ENCODE measurements around the gene HOXB8. TPM values are rescaled to one million over a fixed set of nuclear protein-coding genes. Genes with fewer than 3 reads are reported as not detected.

The HOXB8 gene
- total RNA-seq, 1 donor from 2014 or later = 0.98 TPM

GRCh38 chr17:48613862-48614694 lies 1.0 kb downstream of the HOXB8 start:
- DNase-seq (ENCODE audit: low spot score) = no peak
- no peak for ATAC-seq
- intact Hi-C loops (cut with DNase I) = loop anchor here (2.0 kb wide), 1 partner anchor 63 kb away; no protein-coding TSS in a partner anchor

DNA sequence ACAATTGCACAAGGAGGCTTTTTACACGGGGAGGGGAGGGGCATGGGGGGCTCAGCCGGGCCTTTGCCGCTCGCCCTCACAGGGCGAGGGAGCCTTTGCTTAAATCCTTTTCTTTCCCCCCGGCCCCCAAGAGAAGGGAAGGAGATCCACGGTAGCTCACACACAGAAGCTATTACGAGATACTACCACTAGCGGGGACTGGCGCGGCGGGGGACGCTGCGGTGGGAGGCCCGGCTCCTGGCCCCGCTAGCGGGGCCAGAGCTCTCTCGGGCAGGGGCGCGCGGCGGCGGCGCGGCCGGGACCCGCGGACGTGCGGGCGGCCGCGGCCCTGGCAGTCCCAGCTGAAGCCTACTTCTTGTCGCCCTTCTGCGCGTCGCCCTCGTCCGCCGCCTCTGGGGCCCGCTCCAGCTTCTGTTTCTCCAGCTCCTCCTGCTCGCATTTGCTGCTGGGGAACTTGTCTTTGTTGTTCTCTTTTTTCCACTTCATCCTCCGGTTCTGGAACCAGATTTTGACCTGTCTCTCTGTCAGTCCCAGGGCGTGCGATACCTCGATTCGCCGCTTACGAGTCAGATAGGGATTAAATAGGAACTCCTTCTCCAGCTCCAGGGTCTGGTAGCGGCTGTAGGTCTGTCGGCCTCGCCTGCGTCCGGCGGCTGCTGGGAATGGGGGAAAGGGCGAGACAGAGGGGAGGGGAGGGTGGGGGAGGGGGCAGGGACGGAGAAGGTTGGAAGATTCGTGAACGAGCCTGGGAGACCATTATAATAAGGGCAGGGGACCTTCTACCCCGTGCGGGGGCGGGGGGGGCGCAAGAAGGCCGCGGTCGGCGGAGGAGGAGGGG lies 2.0 kb downstream of the HOXB8 start:
- DNase-seq (ENCODE audit: low spot score) (no peak), ATAC-seq (no peak)
- intact Hi-C loops (cut with DNase I) = loop anchor here (2.0 kb wide), 1 partner anchor 62 kb away; no protein-coding TSS in a partner anchor

GRCh38 chr17:48612456-48612853 lies 2.6 kb downstream of the HOXB8 start:
- no peak for ATAC-seq
- intact Hi-C loops (cut with DNase I) = loop anchor here (2.0 kb wide), 1 partner anchor 62 kb away; no protein-coding TSS in a partner anchor
- DNase-seq (ENCODE audit: low spot score) = no peak

DNA sequence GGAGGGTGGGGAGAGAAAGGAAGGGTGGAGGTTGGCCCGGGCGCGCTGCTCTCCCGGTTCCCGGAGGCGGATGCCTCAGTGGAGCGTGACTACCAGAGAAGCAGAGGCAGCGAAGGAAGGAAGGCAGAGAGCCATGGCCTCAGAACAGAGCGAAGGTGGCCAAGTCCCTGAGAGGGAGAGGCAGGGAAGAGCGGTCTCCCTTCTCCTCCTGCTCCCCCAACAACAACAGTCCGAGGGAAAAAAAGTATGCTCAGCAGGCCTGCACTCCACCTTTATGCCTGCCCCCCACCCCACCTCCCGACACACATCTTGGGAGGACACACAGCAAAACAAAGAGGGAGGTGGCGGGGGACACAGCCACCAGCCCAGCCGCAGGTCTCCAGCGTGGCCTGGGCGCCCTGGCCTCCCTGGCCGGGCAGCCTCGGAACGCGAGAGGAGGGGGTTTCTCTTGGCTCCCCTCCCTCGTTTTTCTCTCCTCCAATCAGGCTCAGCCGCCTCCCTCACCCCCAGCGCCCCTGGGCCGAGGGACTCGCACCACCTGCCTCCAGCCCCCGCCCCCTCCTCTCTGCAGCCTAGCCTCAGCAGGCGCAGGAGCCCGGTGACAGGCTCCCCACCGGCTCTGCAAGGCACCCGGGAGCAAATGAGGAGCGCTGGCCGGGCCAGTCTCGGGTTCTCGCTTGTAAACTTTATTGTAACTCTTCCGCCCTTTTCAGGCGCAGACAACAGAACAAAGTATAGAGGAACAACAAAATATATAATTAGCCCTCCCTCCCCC lies 3.2 kb downstream of the HOXB8 start:
- no peak for DNase-seq (ENCODE audit: low spot score)
- no peak for ATAC-seq
- intact Hi-C loops (cut with DNase I) = loop anchor here (2.0 kb wide), 1 partner anchor 61 kb away; no protein-coding TSS in a partner anchor

DNA sequence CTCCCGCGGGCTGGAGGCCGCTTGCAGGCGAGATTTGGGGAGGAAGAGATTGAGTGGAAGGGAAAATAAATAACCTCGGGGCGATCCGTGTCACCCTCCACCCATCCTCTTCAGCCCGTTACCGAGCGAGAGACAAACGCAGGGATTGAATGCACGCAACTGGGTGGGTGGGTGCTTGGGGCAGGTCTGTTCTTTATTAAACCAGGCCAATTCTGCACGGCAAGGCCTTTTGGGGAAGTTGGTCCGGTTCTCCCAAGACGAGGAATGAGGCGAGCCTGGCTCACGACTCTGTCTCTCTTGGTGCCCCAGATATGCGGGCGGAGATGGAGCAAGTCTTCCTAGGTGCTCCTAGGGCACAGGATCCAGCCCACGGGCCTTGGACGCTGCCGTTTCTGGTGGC lies 3.9 kb downstream of the HOXB8 start:
- intact Hi-C loops (cut with DNase I) = no loop called here
- no peak for DNase-seq (ENCODE audit: low spot score)
- ATAC-seq = no peak

DNA sequence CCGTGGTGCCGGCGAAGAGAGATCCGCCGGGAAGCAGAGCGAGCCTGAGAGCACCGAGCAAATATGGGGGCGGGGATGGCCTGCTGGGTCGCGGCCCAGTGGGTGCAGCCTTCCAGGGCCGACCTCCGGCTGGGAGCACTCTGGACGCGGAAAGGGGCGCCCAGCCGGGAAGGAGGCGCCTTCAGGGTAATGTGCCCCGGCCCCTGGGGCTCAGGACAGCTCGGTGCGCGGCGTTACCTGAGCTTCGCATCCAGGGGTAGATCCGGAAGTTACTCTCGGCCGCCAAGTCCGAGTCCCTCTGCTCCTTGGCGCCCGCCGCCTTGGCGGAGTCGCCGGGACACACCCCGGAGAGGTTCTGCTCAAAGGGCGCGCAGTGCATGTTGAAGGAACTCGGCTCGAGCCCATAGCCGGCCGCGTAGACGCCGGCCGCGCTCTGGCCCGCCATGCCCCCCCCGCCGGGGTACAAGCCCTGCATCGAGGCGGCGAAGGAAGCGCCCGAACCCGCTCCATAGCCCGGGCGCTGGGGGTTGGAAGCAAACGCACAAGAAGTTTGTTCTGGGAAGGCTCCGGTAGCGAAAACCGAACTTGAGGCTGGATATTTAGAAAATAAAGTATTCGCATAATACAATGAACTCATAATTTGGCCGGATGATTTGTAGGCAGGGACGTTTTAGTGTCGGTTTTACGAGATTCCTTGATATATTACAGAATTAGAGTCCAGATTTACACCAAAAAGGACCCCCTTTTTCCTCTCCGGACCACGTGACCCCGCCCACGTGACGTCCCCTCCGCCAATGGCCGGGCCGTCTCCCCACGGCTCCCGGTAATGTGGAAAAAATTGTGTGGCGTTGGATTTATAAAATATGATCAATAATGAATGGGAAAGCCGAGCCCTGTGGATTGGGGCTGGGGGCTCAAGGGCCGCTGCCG lies 4.5 kb downstream of the HOXB8 start, which contains the start of gene HOXB7:
TSS of gene HOXB7 (minus strand) at position 736 of the 930 bp plus-strand sequence. CDS start at position 637, 99 bp downstream.
- intact Hi-C loops (cut with DNase I) = no loop called here
- DNase-seq (ENCODE audit: low spot score) (peak; percentile 90), ATAC-seq (peak; percentile 60)

DNA sequence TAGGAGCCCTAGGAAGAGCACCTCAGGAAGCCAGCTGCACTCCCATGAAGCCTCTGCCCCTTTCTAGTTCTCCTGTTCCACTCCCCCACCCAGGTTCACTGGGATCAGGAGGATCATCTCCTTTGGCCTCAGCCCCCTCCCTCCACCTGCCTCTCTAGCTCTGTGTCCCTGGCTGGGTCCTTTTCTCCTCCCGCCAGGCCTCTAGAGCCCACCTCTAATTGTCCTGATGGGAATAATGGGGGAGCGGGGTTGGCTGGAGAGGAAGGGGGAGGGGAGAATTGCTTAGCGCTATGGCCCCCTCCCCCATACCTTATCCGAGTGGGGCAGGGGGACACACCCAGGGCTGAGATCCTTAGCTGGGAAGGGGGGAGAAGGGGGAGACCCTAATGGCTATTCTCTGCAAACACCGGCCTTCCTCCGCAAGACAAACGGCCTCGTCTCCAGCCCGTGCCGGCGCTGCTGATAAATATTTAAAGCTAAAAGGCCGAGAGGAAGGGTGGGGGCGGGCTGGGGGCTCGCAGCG lies 5.3 kb downstream of the HOXB8 start:
- DNase-seq (ENCODE audit: low spot score) (no peak), ATAC-seq (no peak)
- intact Hi-C loops (cut with DNase I) = no loop called here

- intact Hi-C loops (cut with DNase I) = no loop called here
- ATAC-seq (no peak), DNase-seq (ENCODE audit: low spot score) (no peak)
These were observed 6.1 kb downstream of the HOXB8 start for GRCh38 chr17:48609033-48609432.

DNA sequence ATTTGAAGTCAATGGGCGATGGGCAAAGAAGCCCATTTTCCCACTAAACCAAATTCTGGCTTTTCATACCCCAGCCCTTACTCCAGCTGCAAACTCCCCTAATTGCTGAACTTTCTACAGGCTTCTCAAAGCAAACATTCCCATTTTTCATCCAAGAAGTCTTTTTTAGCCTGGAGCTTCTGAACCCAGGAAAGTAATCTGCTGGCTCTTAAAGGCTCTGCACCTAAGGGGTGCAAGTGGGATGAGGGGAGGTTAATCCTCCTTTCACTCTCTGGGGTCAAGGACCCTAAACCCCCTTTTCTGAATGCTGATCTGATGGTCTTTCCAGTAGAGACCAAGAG lies 6.6 kb downstream of the HOXB8 start:
- ATAC-seq (no peak), DNase-seq (ENCODE audit: low spot score) (no peak)
- intact Hi-C loops (cut with DNase I) = no loop called here

DNA sequence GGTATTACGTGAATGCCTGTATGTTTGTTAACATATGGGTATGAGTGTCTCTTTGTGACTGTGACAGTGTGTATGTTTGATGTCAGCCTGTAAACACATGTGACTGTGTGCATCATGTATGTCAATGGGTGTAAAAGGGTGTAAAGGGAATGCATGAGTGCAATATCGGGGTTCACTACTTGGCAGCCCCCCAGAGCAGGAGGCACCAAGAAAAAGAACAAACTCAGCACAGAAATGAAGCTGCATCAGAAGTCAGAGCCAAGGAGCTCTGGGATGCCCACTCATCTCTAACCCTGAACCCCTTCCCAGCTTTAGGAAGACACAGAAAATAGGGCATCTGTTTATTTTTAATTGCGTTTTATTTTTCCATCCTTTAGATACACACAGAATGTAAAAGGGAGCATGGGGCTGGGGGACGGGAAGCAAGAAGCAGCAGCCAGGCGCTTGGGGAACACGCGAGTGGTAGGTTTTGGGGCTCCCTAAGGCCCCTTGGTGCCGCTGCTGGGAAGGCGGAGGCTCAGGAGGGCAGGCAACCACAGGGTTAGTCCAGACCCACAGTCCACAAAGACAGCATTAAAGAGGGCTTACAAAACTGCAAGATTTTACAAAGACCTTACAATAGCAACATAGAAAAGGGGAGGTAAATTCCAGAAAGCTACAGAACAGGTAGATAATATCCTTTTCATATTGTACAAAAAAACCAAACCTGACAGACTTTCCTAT lies 8.0 kb downstream of the HOXB8 start:
- intact Hi-C loops (cut with DNase I) = no loop called here
- no peak for ATAC-seq

DNA sequence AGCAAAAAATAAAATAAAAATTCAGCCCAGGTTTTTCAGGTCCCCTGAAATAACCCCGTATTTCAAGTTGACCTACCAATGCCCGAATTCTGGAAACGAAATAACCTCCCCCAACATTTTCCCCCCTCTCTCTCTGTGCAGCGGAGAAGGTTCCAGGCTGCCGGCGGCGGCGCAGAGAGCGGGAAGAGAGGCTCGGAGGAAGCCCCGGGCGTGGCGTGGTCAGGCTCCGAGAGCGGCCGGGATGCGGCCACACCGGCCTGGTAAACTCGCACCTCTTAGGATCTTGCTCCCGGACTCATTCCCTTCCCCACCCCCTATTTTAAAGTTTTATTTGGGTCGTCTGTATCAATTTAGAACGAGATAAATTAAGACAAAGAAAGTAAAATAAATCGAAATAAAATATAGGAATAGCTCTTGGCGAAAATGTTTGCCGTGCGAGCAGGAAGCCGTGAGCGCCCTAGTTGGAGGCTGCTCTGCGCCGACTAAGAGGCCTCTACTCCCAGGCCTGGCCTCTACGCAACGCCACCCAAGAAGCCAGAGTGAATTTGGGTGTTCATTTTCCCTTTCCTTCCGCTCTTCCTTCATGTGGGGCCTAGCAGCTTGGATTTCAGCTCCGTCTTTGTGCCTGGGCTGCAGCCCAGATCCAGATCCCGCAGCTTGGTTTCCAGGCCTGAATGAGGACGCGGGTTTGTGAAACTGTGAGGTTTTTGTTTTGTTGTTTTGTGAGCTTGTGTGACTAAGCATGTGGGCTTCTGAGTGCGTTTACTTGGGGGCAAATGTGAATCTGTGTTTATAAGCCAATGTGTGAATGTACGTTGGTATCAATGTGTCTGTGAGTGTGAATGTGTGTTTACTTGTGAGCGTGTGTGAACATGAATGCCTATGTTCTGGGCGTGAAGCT lies 8.9 kb downstream of the HOXB8 start:
- intact Hi-C loops (cut with DNase I) = no loop called here
- DNase-seq (ENCODE audit: low spot score) (no peak), ATAC-seq (no peak)

More for the DNA sequence above, 8.0 kb downstream of the HOXB8 start:
- DNase-seq (ENCODE audit: low spot score) = no peak

- intact Hi-C loops (cut with DNase I) = no loop called here
- DNase-seq (ENCODE audit: low spot score) (no peak), ATAC-seq (no peak)
These were observed 9.6 kb downstream of the HOXB8 start for GRCh38 chr17:48605409-48605919.

- no peak for ATAC-seq
- intact Hi-C loops (cut with DNase I) = no loop called here
- DNase-seq (ENCODE audit: low spot score) = no peak
These were observed 10.2 kb downstream of the HOXB8 start, which contains the start of gene HOXB6 for GRCh38 chr17:48604770-48605329. HOXB6 (minus strand) TSS chr17:48604986; CDS start chr17:48598150, 6,836 bp downstream.

DNA sequence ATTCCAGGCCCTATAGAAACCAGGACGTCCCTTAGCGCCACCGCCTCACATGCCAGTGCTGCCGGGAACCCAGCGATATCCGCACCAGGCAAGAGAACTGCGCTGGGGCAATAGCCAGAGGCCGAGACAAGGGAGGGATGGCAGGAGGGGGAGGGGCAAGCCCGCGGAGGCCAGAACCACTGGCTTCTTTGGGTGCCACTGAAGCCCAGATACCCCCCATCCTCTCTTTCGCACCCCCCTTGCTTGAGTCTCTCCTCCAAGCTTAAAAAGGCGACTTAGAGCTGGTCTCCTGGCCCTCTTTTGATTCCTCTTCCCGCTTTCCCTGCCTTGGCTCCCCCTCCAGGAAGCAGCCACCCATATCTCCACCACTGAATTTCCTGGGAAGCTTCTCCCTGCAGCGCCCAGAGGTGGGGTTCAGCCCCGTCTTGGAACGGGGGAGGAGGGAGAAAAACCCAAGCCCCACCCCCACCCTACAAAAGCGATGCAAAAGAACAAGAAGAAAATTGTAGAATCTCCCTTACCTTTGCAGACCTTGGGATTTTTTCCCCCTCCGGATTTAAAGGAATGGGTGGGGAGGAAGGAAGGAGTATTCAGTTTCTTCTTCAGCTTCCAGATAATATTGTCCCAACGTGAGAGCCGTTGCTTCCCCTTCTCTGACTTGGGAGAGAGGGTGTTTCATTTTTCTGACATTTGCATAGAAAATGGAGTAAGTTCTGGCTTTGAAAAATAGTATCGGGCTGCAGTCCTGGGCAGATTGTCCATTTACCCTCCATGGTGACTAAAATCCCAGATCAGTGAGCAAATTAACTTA lies 10.9 kb downstream of the HOXB8 start:
- peak; percentile 43 for ATAC-seq
- intact Hi-C loops (cut with DNase I) = no loop called here
- DNase-seq (ENCODE audit: low spot score) = no peak
